CD14-positive monocyte (primary cell): ENCODE measurements around the gene NDUFV3. TPM values are rescaled to one million over a fixed set of nuclear protein-coding genes. Genes with fewer than 3 reads are reported as not detected.

Experiments used
- DNase-seq, 3 donors: peaks; one replicate each; pipeline ENCODE4 v3.0.0-alpha.2; 2011 to 2022
- H2AFZ ChIP-seq: 2 replicates; pipeline ENCODE4 v1.6.0; 2012; ENCODE audit warnings: mild to moderate bottlenecking, low read depth, low read length, inconsistent platforms; ENCODE audit not compliant: insufficient read depth, poor library complexity, severe bottlenecking
- H3K27ac ChIP-seq, 2 donors: 1 replicate in 1 of 2; 2 replicates in 1 of 2; pipeline ENCODE4 v1.5.1; 2012 to 2013; ENCODE audit warnings: low read length in 2 of 2, control low read depth in 1 of 2, inconsistent platforms in 1 of 2, low read depth in 1 of 2, mild to moderate bottlenecking in 1 of 2
- H3K27me3 ChIP-seq, 2 donors: one replicate each; pipeline versions ENCODE4 v1.6.0 to v1.6.1; 2011 to 2013; ENCODE audit warnings: low read length in 2 of 2; ENCODE audit not compliant: control insufficient read depth in 2 of 2, insufficient read depth in 2 of 2
- H3K36me3 ChIP-seq, 2 donors: replicated peaks in 1 of 2; 1 replicate in 1 of 2; 2 replicates in 1 of 2; pipeline versions ENCODE4 v1.5.1 to v1.6.1; 2012 to 2013; ENCODE audit warnings: low read length in 2 of 2, control low read depth in 1 of 2, inconsistent platforms in 1 of 2, mild to moderate bottlenecking in 1 of 2; ENCODE audit not compliant: insufficient read depth in 2 of 2, control insufficient read depth in 1 of 2
- H3K4me1 ChIP-seq, 2 donors: 1 replicate in 1 of 2; 2 replicates in 1 of 2; pipeline versions ENCODE4 v1.5.1 to v1.6.1; 2012 to 2013; ENCODE audit warnings: low read length in 2 of 2, control low read depth in 1 of 2, inconsistent platforms in 1 of 2, mild to moderate bottlenecking in 1 of 2, moderate library complexity in 1 of 2; ENCODE audit not compliant: insufficient read depth in 2 of 2, control insufficient read depth in 1 of 2
- H3K4me2 ChIP-seq: replicated peaks from 2 replicates; pipeline ENCODE3; 2012; ENCODE audit warnings: low read length, moderate library complexity, mild to moderate bottlenecking; ENCODE audit not compliant: poor library complexity, severe bottlenecking; ENCODE audit errors: extremely low read depth
- H3K4me3 ChIP-seq, 3 experiments: fragments of 200-600 bp in 1 of 3; sonication (generic) in 1 of 3; replicated peaks in 1 of 3; 1 replicate in 2 of 3; 2 replicates in 1 of 3; pipeline ENCODE4 v1.5.1; 2011 to 2013; ENCODE audit warnings: low read length in 3 of 3, mild to moderate bottlenecking in 3 of 3, control low read depth in 2 of 3, low read depth in 2 of 3, inconsistent platforms in 1 of 3, moderate library complexity in 1 of 3
- H3K79me2 ChIP-seq: 2 replicates; pipeline ENCODE4 v1.6.0; 2012; ENCODE audit warnings: mild to moderate bottlenecking, control low read depth, inconsistent platforms, low read length, moderate library complexity; ENCODE audit not compliant: insufficient read depth
- H3K9ac ChIP-seq: 2 replicates; pipeline ENCODE4 v1.6.0; 2017; ENCODE audit warnings: low read length, mild to moderate bottlenecking; ENCODE audit not compliant: insufficient read depth, poor library complexity, severe bottlenecking
- H3K9me3 ChIP-seq, 2 donors: replicated peaks in 1 of 2; 1 replicate in 1 of 2; 2 replicates in 1 of 2; pipeline versions ENCODE4 v1.5.1 to v1.6.1; 2012 to 2013; ENCODE audit warnings: low read length in 2 of 2, control low read depth in 1 of 2; ENCODE audit not compliant: control insufficient read depth in 1 of 2, insufficient read depth in 1 of 2
- H4K20me1 ChIP-seq: 2 replicates; pipeline ENCODE4 v1.6.0; 2012; ENCODE audit warnings: mild to moderate bottlenecking, low read length, control low read depth, moderate library complexity; ENCODE audit not compliant: insufficient read depth
- H3K27ac Mint-ChIP-seq, 7 donors: one replicate each; pipeline ENCODE4 v1.8.0; 2020; ENCODE audit warnings: mild to moderate bottlenecking in 7 of 7, mixed read lengths in 7 of 7, moderate library complexity in 6 of 7, inconsistent platforms in 2 of 7
- H3K27me3 Mint-ChIP-seq, 3 donors: one replicate each; pipeline ENCODE4 v1.8.0; 2021 to 2022; ENCODE audit warnings: low read depth in 3 of 3, mild to moderate bottlenecking in 3 of 3, mixed read lengths in 3 of 3, moderate library complexity in 3 of 3, inconsistent platforms in 1 of 3
- H3K36me3 Mint-ChIP-seq, 2 donors: one replicate each; pipeline ENCODE4 v1.8.0; 2020; ENCODE audit warnings: mixed read lengths in 2 of 2, inconsistent platforms in 1 of 2, mild to moderate bottlenecking in 1 of 2
- H3K4me1 Mint-ChIP-seq: one replicate; pipeline ENCODE4 v1.8.0; 2020; ENCODE audit warnings: mild to moderate bottlenecking, mixed read lengths
- H3K4me3 Mint-ChIP-seq, 2 donors: one replicate each; pipeline ENCODE4 v1.8.0; 2020; ENCODE audit warnings: mild to moderate bottlenecking in 2 of 2, mixed read lengths in 2 of 2, moderate library complexity in 1 of 2
- H3K9me3 Mint-ChIP-seq, 7 donors: one replicate each; pipeline ENCODE4 v1.8.0; 2020 to 2022; ENCODE audit warnings: mixed read lengths in 7 of 7, mild to moderate bottlenecking in 6 of 7, moderate library complexity in 6 of 7, inconsistent platforms in 2 of 7
- WGBS: methylation state at CpG from one replicate; pipeline ENCODE4 v1.1.5; 2013; ENCODE audit warnings: missing lambda C conversion rate; ENCODE audit not compliant: insufficient coverage; 5-methylcytosine and 5-hydroxymethylcytosine counted together
- intact Hi-C, 2 donors: fragments of 100-400 bp; cut with micrococcal nuclease; formaldehyde crosslinking; loops; one replicate each; pipeline versions ENCODE4 v1.15.0 to v1.15.1; 2023
- polyA plus RNA-seq, 3 donors: library from polyadenylated mRNA; depleted of rRNA in 1 of 3; unstranded in 2 of 3; stranded (reverse) in 1 of 3; fragments of 300-500 nt in 2 of 3; fragments of >200 nt in 1 of 3; fragmentation: Illumina TruSeq in 2 of 3; gene quantifications; 1 replicate in 2 of 3; 2 replicates in 1 of 3; pipeline ENCODE4 v1.2.3, GENCODE V29; 2012 to 2021
- TF ChIP-seq, protein P1 (sequence below): fragments of 200-600 bp; IDR thresholded peaks from one replicate; pipeline ENCODE4 v1.8.0; 2022; ENCODE audit warnings: antibody characterized with exemption, mild to moderate bottlenecking

Gene NDUFV3
- polyA plus RNA-seq, 3 donors: 18.2 to 35.5 (median 28.0) TPM

DNA sequence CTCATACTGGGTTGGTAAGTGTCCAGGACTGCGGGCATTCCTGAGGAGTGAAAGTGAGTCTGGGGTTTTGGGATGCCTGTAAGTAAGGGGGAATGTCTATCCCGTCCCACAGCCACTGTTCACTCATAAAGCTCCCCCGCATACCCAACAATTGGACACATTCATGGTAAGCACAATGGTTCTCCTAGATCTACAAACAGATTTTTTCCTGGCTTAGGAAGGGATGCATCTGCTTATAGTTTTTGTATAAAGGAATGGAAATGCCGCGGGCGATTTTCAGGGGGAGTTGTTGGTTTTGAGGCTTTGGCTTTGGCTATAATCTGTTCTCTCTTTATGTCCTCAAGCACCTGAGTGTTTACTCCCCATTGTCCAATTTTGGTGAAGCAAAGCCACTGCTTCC is 25.2 kb downstream of the NDUFV3 start:
- no peak for DNase-seq
- Histone ChIP-seq H3K4me1 (no peaks in the 10 kb centered on the region), H3K79me2 (no peaks in the 10 kb centered on the region), H3K9me3 (no peaks in the 10 kb centered on the region), H2AFZ (no peak overlapping the region), H3K4me2 (no peak overlapping the region), H3K27ac (no peak overlapping the region), H3K27me3 (no peaks in the 10 kb centered on the region), H4K20me1 (peaks cover 4% of the 10 kb centered on the region), H3K9ac (no peak overlapping the region), H3K4me3 (no peak overlapping the region), H3K36me3 (peaks cover 0 to 3% of the 10 kb centered on the region in 2 donors)
- Mint-ChIP-seq H3K4me3 (no peak overlapping the region), H3K27ac (no peak overlapping the region), H3K36me3 (peaks cover under 1 to 7% of the 10 kb centered on the region in 2 donors), H3K4me1 (peaks cover 2% of the 10 kb centered on the region), H3K27me3 (no peaks in the 10 kb centered on the region), H3K9me3 (no peaks in the 10 kb centered on the region)
- intact Hi-C loops: no loop called here
- TF ChIP-seq, protein P1, sequence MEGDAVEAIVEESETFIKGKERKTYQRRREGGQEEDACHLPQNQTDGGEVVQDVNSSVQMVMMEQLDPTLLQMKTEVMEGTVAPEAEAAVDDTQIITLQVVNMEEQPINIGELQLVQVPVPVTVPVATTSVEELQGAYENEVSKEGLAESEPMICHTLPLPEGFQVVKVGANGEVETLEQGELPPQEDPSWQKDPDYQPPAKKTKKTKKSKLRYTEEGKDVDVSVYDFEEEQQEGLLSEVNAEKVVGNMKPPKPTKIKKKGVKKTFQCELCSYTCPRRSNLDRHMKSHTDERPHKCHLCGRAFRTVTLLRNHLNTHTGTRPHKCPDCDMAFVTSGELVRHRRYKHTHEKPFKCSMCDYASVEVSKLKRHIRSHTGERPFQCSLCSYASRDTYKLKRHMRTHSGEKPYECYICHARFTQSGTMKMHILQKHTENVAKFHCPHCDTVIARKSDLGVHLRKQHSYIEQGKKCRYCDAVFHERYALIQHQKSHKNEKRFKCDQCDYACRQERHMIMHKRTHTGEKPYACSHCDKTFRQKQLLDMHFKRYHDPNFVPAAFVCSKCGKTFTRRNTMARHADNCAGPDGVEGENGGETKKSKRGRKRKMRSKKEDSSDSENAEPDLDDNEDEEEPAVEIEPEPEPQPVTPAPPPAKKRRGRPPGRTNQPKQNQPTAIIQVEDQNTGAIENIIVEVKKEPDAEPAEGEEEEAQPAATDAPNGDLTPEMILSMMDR: no peak
- no CpG with 5 or more reads among the region's 6 CpGs for WGBS

DNA sequence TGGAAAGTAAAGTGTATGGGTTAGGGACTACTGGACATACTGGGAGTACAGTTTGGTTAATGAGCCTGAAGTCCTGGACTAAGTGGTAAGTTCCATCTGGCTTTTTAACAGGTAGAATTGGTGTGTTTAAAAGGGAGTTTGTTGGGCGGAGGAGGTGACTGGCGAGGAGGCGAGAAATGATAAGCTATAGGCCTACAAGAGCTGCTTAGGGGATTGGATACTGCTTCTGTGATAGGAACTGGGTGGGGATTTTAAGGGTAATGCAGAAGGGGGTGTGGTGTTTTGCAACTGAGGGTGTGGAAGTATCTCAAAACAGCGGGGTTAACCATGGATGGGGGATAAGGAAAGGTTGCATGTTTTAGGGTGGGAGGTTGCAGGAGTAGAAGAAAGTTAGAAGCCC is 28.8 kb downstream of the NDUFV3 start:
- Histone ChIP-seq H3K27me3 (no peaks in the 10 kb centered on the region), H3K4me2 (no peak overlapping the region), H3K4me3 (no peak overlapping the region), H3K36me3 (no peaks in the 10 kb centered on the region), H3K4me1 (peaks cover 7 to 9% of the 10 kb centered on the region in 2 donors), H4K20me1 (no peaks in the 10 kb centered on the region), H3K79me2 (no peaks in the 10 kb centered on the region), H3K9me3 (no peaks in the 10 kb centered on the region), H2AFZ (no peak overlapping the region), H3K9ac (no peak overlapping the region), H3K27ac (no peak overlapping the region)
- Mint-ChIP-seq H3K4me3 (no peak overlapping the region), H3K4me1 (peaks cover 13% of the 10 kb centered on the region), H3K36me3 (no peaks in the 10 kb centered on the region), H3K9me3 (no peaks in the 10 kb centered on the region), H3K27me3 (no peaks in the 10 kb centered on the region), H3K27ac (peak overlapping the region in 1 of 7 donors; percentile 51)
- intact Hi-C loops: loop anchor here in 1 of 2 donors (10.0 kb wide), 1 partner anchor 723 kb away; no protein-coding TSS in a partner anchor
- WGBS: 72% methylated on average over 4 of the region's 4 CpGs
- TF ChIP-seq, protein P1: no peak
- no peak for DNase-seq
